ENCODE data around the gene KCNJ5. TPM values are rescaled to one million over a fixed set of nuclear protein-coding genes. Genes with fewer than 3 reads are reported as not detected.

KCNJ5 gene
- total and polyA plus RNA-seq, 10 of the 15 experiments (the other 5 are each of a cell fraction or from before 2014, with no cell fraction given): 0.03 TPM; not detected in 8

- DNase-seq (ENCODE audit: low read depth, low spot score) (no peak), FAIRE-seq (no peak), ATAC-seq (no peak)
- Histone ChIP-seq H3K4me1 (ENCODE audit: control insufficient read depth, insufficient read depth, low read length) (peaks cover 6% of the 10 kb centered on the region), H3K36me3 (ENCODE audit: control insufficient read depth in 2 of 2, insufficient read depth in 2 of 2, low read length in 1 of 2) (no peaks in the 10 kb centered on the region), H3K4me2 (ENCODE audit: control insufficient read depth, insufficient read depth) (no peak overlapping the region), H4K20me1 (ENCODE audit: control insufficient read depth, insufficient read depth) (no peaks in the 10 kb centered on the region), H2AFZ (ENCODE audit: control insufficient read depth, low read depth, low read length) (no peak overlapping the region), H3K27ac (ENCODE audit: control insufficient read depth, insufficient read depth) (no peak overlapping the region), H3K4me3 (no peak overlapping the region), H3K79me2 (ENCODE audit: control insufficient read depth, insufficient read depth, low read length) (no peaks in the 10 kb centered on the region), H3K9me3 (replicated peaks; ENCODE audit: control insufficient read depth, insufficient read depth, low read length) (no peaks in the 10 kb centered on the region), H3K9ac (ENCODE audit: control insufficient read depth, insufficient read depth, low read length) (no peak overlapping the region), H3K27me3 (replicated peaks in 1 of 2; ENCODE audit: control insufficient read depth in 2 of 2, insufficient read depth in 2 of 2, low read length in 1 of 2) (peaks cover 9 to 13% of the 10 kb centered on the region in 2 experiments; a peak in 3 of 4 replicates)
- 81% methylated on average over 3 of the region's 3 CpGs for WGBS (ENCODE audit: insufficient coverage, insufficient replicate concordance, low lambda C conversion rate, missing lambda C conversion rate)
- ChIA-PET POLR2A (no interaction called here), SMC1A (ENCODE audit: uncharacterized antibody, unreplicated experiment) (interaction anchor here (12.3 kb wide), 1 partner anchor 58 kb away, joined by 249 read pairs; no protein-coding TSS in a partner anchor), CTCF (interaction anchor here (1.0 to 1.8 kb wide), 3 partner anchors 10 to 64 kb away, joined by 3 to 6 read pairs (median 5); no protein-coding TSS in a partner anchor), RAD21 (ENCODE audit: unreplicated experiment) (no interaction called here)
- in situ Hi-C loops (cut with MboI) (no loop called here), intact Hi-C loops (cut with micrococcal nuclease; ENCODE audit: unreplicated experiment) (no loop called here)
- TF ChIP-seq, protein P1, sequence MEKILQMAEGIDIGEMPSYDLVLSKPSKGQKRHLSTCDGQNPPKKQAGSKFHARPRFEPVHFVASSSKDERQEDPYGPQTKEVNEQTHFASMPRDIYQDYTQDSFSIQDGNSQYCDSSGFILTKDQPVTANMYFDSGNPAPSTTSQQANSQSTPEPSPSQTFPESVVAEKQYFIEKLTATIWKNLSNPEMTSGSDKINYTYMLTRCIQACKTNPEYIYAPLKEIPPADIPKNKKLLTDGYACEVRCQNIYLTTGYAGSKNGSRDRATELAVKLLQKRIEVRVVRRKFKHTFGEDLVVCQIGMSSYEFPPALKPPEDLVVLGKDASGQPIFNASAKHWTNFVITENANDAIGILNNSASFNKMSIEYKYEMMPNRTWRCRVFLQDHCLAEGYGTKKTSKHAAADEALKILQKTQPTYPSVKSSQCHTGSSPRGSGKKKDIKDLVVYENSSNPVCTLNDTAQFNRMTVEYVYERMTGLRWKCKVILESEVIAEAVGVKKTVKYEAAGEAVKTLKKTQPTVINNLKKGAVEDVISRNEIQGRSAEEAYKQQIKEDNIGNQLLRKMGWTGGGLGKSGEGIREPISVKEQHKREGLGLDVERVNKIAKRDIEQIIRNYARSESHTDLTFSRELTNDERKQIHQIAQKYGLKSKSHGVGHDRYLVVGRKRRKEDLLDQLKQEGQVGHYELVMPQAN (conservative IDR thresholded peaks at IDR 0.05): no peak
- TF ChIP-seq ZNF274 (IDR thresholded peaks at IDR 0.05; ENCODE audit: insufficient read depth, insufficient read length) (no peak), RELB (IDR thresholded peaks at IDR 0.05; ENCODE audit: low read depth) (no peak), CBX3 (IDR thresholded peaks at IDR 0.05; ENCODE audit: borderline replicate concordance, low read depth) (no peak), NR2C1 (IDR thresholded peaks at IDR 0.05) (no peak), BHLHE40 (IDR thresholded peaks at IDR 0.05; ENCODE audit: borderline replicate concordance in 1 of 2, low read depth in 2 of 2, low read length in 1 of 2) (no peak), E4F1 (IDR thresholded peaks at IDR 0.05; ENCODE audit: borderline replicate concordance, partially characterized antibody) (no peak), HDGF (IDR thresholded peaks at IDR 0.05) (no peak), POLR2A (IDR thresholded peaks at IDR 0.05; ENCODE audit: low read depth, low read length) (no peak), HDAC6 (IDR thresholded peaks at IDR 0.05; ENCODE audit: unreplicated experiment) (no peak)
- TF ChIP-seq, protein P2, sequence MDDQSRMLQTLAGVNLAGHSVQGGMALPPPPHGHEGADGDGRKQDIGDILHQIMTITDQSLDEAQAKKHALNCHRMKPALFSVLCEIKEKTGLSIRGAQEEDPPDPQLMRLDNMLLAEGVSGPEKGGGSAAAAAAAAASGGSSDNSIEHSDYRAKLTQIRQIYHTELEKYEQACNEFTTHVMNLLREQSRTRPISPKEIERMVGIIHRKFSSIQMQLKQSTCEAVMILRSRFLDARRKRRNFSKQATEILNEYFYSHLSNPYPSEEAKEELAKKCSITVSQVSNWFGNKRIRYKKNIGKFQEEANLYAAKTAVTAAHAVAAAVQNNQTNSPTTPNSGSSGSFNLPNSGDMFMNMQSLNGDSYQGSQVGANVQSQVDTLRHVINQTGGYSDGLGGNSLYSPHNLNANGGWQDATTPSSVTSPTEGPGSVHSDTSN (IDR thresholded peaks at IDR 0.05; ENCODE audit: insufficient replicate concordance, low read depth, low read length): no peak
- no TSS peak for BruUV-seq (replicated peaks)
These were observed 3.1 kb downstream of the KCNJ5 start for GRCh38 chr11:128894286-128894681.
